Osteocyte (in vitro differentiated cells): ENCODE measurements around the gene FAM135A. TPM values are rescaled to one million over a fixed set of nuclear protein-coding genes. Genes with fewer than 3 reads are reported as not detected.

Experiments
- total RNA-seq: library from RNA; stranded (reverse); gene quantifications from 2 replicates; pipeline ENCODE4 v1.2.1, GENCODE V29; 2021

Gene FAM135A
- total RNA-seq, 1 donor from 2014 or later, result 16.5 TPM

Other genes starting within 250 kb of the FAM135A start
- gene COL9A1, start 110.4 kb upstream of the FAM135A start, total RNA-seq, result not detected in 2 replicates
- gene SDHAF4, start 153.4 kb downstream of the FAM135A start, total RNA-seq, result 7.7 and 11.0 TPM in 2 replicates